NCI-H2107 treated with DMSO at 0.1 percent for 48 hours (cell line): Measurements from ENCODE around the gene COL11A1.
"Not testable (repeated sequence)": the region's sequence is repeated elsewhere in the genome, so short reads cannot be mapped to it uniquely, and the experiment has no call there.

Experiments
- DNase-seq: peaks from one replicate; lab custom pipeline; 2025; ENCODE audit not compliant: unreplicated experiment; lab: John Stamatoyannopoulos, UW

COL11A1 gene

GRCh38 chr1:102838016-102838415 is 270.3 kb downstream of the COL11A1 start:
- DNase-seq: no peak

- no peak for DNase-seq
Measured at GRCh38 chr1:102837551-102837950, 270.8 kb downstream of the COL11A1 start.

- no peak for DNase-seq
Measured at GRCh38 chr1:102836991-102837390, 271.3 kb downstream of the COL11A1 start.

- no peak for DNase-seq
Measured at GRCh38 chr1:102834688-102835320, 273.5 kb downstream of the COL11A1 start.

DNA sequence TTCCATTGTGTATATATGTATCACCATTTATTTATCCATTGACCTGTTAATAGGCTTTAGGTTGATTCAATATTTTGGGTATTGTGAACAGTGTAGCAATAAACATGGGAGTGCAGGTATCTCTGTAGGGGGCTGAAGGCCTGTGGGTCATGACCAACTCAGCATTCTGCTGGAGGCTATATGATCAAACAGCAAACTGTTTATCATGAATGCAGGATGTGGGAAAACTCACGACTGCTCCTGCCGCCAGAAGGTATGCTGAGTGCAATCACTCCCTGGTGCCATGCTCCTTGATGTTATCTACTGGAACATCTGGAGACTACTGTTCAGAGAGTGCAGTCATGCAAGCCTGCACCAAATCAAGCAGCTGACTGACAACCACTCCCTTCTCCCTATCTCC is 275.2 kb downstream of the COL11A1 start:
- DNase-seq: no peak

DNA sequence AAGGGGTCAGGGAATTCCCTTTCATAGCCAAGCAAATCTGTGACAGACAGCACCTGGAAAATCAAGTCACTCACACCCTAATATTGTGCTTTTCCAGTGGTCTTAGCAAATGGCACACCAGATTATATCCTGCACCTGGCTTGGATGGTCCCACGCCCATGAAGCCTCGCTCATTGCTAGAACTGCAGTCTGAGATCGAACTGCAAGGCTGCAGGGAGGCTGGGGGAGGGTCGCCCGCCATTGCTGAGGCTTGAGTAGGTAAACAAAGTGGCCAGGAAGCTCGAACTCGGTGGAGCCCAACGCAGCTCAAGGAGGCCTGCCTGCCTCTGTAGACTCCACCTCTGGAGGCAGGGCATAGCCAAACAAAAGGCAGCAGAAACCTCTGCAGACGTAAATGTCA is 281.6 kb downstream of the COL11A1 start:
- DNase-seq: not testable (repeated sequence)
